H1 (cell line): ENCODE results near the gene SLC38A5. TPM values are rescaled to one million over a fixed set of nuclear protein-coding genes. Genes with fewer than 3 reads are reported as not detected.

Experiments
- CTCF ChIA-PET: fragments of 300-600 bp; sonication (Branson Sonifier 250); formaldehyde crosslinking; loops from one replicate; lab custom pipeline; 2021; ENCODE audit not compliant: partially characterized antibody; lab: Charles Lee
- POLR2A ChIA-PET: fragments of 300-600 bp; sonication (Branson Sonifier 250); formaldehyde crosslinking; loops from one replicate; lab custom pipeline; 2021; ENCODE audit warnings: inconsistent platforms; ENCODE audit not compliant: partially characterized antibody; lab: Charles Lee
- DNase-seq, 2 experiments: peaks; one replicate each; pipeline versions ENCODE4 v3.0.0 to v3.0.0-alpha.2; 2010 to 2022; ENCODE audit warnings: low spot score in 2 of 2, low read depth in 1 of 2, mixed read lengths in 1 of 2
- FAIRE-seq: peaks from 2 replicates; lab custom pipeline; 2011; peaks lifted over from hg19 to GRCh38; lab: Jason Lieb, UNC
- H2AFZ ChIP-seq: 2 replicates; pipeline ENCODE4 v1.8.1; 2012; ENCODE audit warnings: low read length, inconsistent platforms
- H2AK5ac ChIP-seq: 2 replicates; pipeline ENCODE4 v1.6.1; 2013; ENCODE audit warnings: low read depth, low read length
- H2BK120ac ChIP-seq: replicated peaks from 2 replicates; pipeline ENCODE3; 2013; ENCODE audit warnings: low read depth, low read length, inconsistent platforms
- H2BK12ac ChIP-seq: 2 replicates; pipeline ENCODE4 v1.6.1; 2013; ENCODE audit warnings: low read depth, low read length
- H2BK15ac ChIP-seq: 2 replicates; pipeline ENCODE4 v1.6.1; 2013; ENCODE audit warnings: low read length
- H2BK20ac ChIP-seq: 2 replicates; pipeline ENCODE4 v1.6.1; 2013; ENCODE audit warnings: low read length
- H2BK5ac ChIP-seq: 2 replicates; pipeline ENCODE4 v1.6.1; 2013; ENCODE audit warnings: low read depth, low read length
- H3K14ac ChIP-seq: 2 replicates; pipeline ENCODE4 v1.6.1; 2013; ENCODE audit warnings: inconsistent platforms; ENCODE audit not compliant: insufficient read length
- H3K18ac ChIP-seq: 2 replicates; pipeline ENCODE4 v1.6.1; 2013; ENCODE audit warnings: low read length; ENCODE audit errors: extremely low read depth
- H3K23ac ChIP-seq: 2 replicates; pipeline ENCODE4 v1.6.1; 2013; ENCODE audit warnings: inconsistent platforms; ENCODE audit not compliant: insufficient read length
- H3K23me2 ChIP-seq: 2 replicates; pipeline ENCODE4 v1.6.1; 2013; ENCODE audit warnings: low read depth, low read length
- H3K27ac ChIP-seq: 2 replicates; pipeline ENCODE4 v1.6.1; 2011; ENCODE audit warnings: low read depth, low read length, inconsistent platforms
- H3K27me3 ChIP-seq, 4 experiments: replicated peaks in 1 of 4; 1 replicate in 1 of 4; 2 replicates in 3 of 4; pipeline versions ENCODE4 v1.6.1 to v1.8.1; 2011 to 2013; ENCODE audit warnings: low read length in 3 of 4, mild to moderate bottlenecking in 3 of 4, inconsistent platforms in 2 of 4, mixed read lengths in 2 of 4, moderate library complexity in 1 of 4; ENCODE audit not compliant: control insufficient read depth in 3 of 4, insufficient read depth in 3 of 4; ENCODE audit errors: extremely low read depth in 1 of 4
- H3K36me3 ChIP-seq, 4 experiments: 2 replicates each; pipeline versions ENCODE4 v1.6.1 to v1.8.1; 2011 to 2013; ENCODE audit warnings: mild to moderate bottlenecking in 4 of 4, low read length in 3 of 4, moderate library complexity in 2 of 4, control low read depth in 1 of 4, inconsistent platforms in 1 of 4; ENCODE audit not compliant: insufficient read depth in 4 of 4, control insufficient read depth in 2 of 4
- H3K4ac ChIP-seq: replicated peaks from 2 replicates; pipeline ENCODE3; 2013; ENCODE audit warnings: low read length, low read depth, mixed read lengths, inconsistent platforms; ENCODE audit not compliant: insufficient read length
- H3K4me1 ChIP-seq, 4 experiments: replicated peaks in 1 of 4; 1 replicate in 1 of 4; 2 replicates in 3 of 4; pipeline versions ENCODE4 v1.6.1 to v1.8.1; 2011 to 2013; ENCODE audit warnings: low read length in 3 of 4, inconsistent platforms in 2 of 4, mixed read lengths in 1 of 4; ENCODE audit not compliant: insufficient read depth in 4 of 4, control insufficient read depth in 3 of 4
- H3K4me2 ChIP-seq, 2 experiments: 2 replicates each; pipeline versions ENCODE4 v1.6.1 to v1.8.1; 2011 to 2013; ENCODE audit warnings: low read depth in 2 of 2, low read length in 2 of 2, control low read depth in 1 of 2, inconsistent platforms in 1 of 2, mild to moderate bottlenecking in 1 of 2; ENCODE audit not compliant: insufficient read depth in 1 of 2
- H3K4me3 ChIP-seq, 4 experiments: fragments of 200-600, 300-600 bp in 1 of 4; sonication (generic), shearing (Covaris generic), sonication (Bioruptor Twin) in 1 of 4; 2 replicates each; pipeline versions ENCODE4 v1.5.1 to v1.8.1; 2011 to 2016; ENCODE audit warnings: low read length in 4 of 4, low read depth in 3 of 4, control low read depth in 2 of 4, inconsistent platforms in 2 of 4, mild to moderate bottlenecking in 2 of 4, mixed read lengths in 1 of 4, moderate library complexity in 1 of 4; ENCODE audit not compliant: insufficient read depth in 2 of 4; ENCODE audit errors: extremely low read depth in 1 of 4
- H3K56ac ChIP-seq: replicated peaks from 2 replicates; pipeline ENCODE3; 2013; ENCODE audit warnings: low read depth, mild to moderate bottlenecking, mixed read lengths, low read length, inconsistent platforms; ENCODE audit not compliant: insufficient read length
- H3K79me1 ChIP-seq: 2 replicates; pipeline ENCODE4 v1.6.1; 2013; ENCODE audit warnings: low read depth, low read length, control low read depth
- H3K79me2 ChIP-seq, 2 experiments: 2 replicates each; pipeline versions ENCODE4 v1.6.1 to v1.8.1; 2012 to 2013; ENCODE audit warnings: low read length in 2 of 2, mild to moderate bottlenecking in 2 of 2, inconsistent platforms in 1 of 2; ENCODE audit not compliant: insufficient read depth in 2 of 2, control insufficient read depth in 1 of 2
- H3K9ac ChIP-seq, 4 experiments: replicated peaks in 1 of 4; 1 replicate in 1 of 4; 2 replicates in 3 of 4; pipeline versions ENCODE4 v1.6.1 to v1.8.1; 2011 to 2013; ENCODE audit warnings: low read depth in 3 of 4, low read length in 3 of 4, control low read depth in 2 of 4, mild to moderate bottlenecking in 2 of 4, moderate library complexity in 2 of 4, inconsistent platforms in 1 of 4; ENCODE audit errors: extremely low read depth in 1 of 4
- H3K9me3 ChIP-seq, 2 experiments: 2 replicates each; pipeline versions ENCODE4 v1.6.1 to v1.8.1; 2012 to 2013; ENCODE audit warnings: mild to moderate bottlenecking in 2 of 2, moderate library complexity in 2 of 2, control low read depth in 1 of 2, inconsistent platforms in 1 of 2, low read depth in 1 of 2, low read length in 1 of 2, mixed read lengths in 1 of 2; ENCODE audit not compliant: insufficient read depth in 2 of 2
- H4K20me1 ChIP-seq, 2 experiments: replicated peaks in 1 of 2; 2 replicates each; pipeline versions ENCODE3 to v1.8.1; 2011 to 2013; ENCODE audit warnings: inconsistent platforms in 2 of 2, low read length in 2 of 2, mild to moderate bottlenecking in 1 of 2; ENCODE audit not compliant: insufficient read depth in 2 of 2, control insufficient read depth in 1 of 2
- H4K5ac ChIP-seq: 2 replicates; pipeline ENCODE4 v1.6.1; 2013; ENCODE audit warnings: low read length, low read depth, mixed read lengths, inconsistent platforms; ENCODE audit not compliant: insufficient read length
- H4K8ac ChIP-seq: 2 replicates; pipeline ENCODE4 v1.8.0; 2013; ENCODE audit warnings: mild to moderate bottlenecking, moderate library complexity, low read length, inconsistent platforms; ENCODE audit not compliant: insufficient read depth; ENCODE audit errors: extremely low read depth
- H4K91ac ChIP-seq: replicated peaks from 2 replicates; pipeline ENCODE3; 2013; ENCODE audit warnings: low read length, mixed read lengths, inconsistent platforms; ENCODE audit not compliant: insufficient read length
- RAD21 ChIP-seq, 2 experiments: IDR thresholded peaks in 1 of 2; conservative IDR thresholded peaks in 1 of 2; 2 replicates each; pipeline ENCODE4 v1.6.1; 2011; ENCODE audit warnings: low read depth in 2 of 2, low read length in 2 of 2, improper control_type of control experiment in 1 of 2, inconsistent platforms in 1 of 2, mild to moderate bottlenecking in 1 of 2, moderate library complexity in 1 of 2
- SUZ12 ChIP-seq: fragments of 200-600 bp; sonication (generic); IDR thresholded peaks from 2 replicates; pipeline ENCODE4 v1.6.1; 2012; ENCODE audit warnings: mild to moderate bottlenecking, inconsistent platforms, low read length, moderate library complexity, mixed read lengths
- WGBS, 2 experiments: shearing (Covaris generic) in 1 of 2; methylation state at CpG; one replicate each; pipeline versions ENCODE4 v1.1.6 to v1.1.7; 2013 to 2015; ENCODE audit warnings: low lambda C conversion rate in 2 of 2, mixed read lengths in 2 of 2, inconsistent platforms in 1 of 2, low coverage in 1 of 2, missing lambda C conversion rate in 1 of 2; ENCODE audit not compliant: insufficient replicate concordance in 2 of 2, insufficient coverage in 1 of 2, insufficient read length in 1 of 2; ENCODE audit errors: extremely low coverage in 1 of 2, missing lambda C conversion rate in 1 of 2; 5-methylcytosine and 5-hydroxymethylcytosine counted together
- polyA plus RNA-seq, 7 experiments: library from polyadenylated mRNA; depleted of rRNA in 3 of 7; stranded (reverse) in 5 of 7; unstranded in 2 of 7; fragments of >200 nt in 5 of 7; fragments of 200-250 nt in 2 of 7; gene quantifications; 1 replicate in 5 of 7; 2 replicates in 1 of 7; 4 replicates in 1 of 7; pipeline versions ENCODE4 v1.2.1 to v1.2.3, GENCODE V29; 2011 to 2013; ENCODE audit warnings: missing spikeins in 2 of 7, mixed read lengths in 2 of 7
- total RNA-seq: library from RNA; stranded (reverse); fragmentation: NEBNext Ultra II Directional; extraction: Animal tissue kit (Norgen Biotek cat#: 25700); gene quantifications from 2 replicates; pipeline ENCODE4 v1.2.1, GENCODE V29; 2021

The SLC38A5 gene
- total and polyA plus RNA-seq, 2 of the 8 experiments (the other 6 are each of a cell fraction or from before 2014, with no cell fraction given), result 70.9 to 106 TPM

GRCh38 chrX:48480583-48480982 lies 10.5 kb upstream of the SLC38A5 start:
- FAIRE-seq, result no peak

More at GRCh38 chrX:48480583-48480982, 10.5 kb upstream of the SLC38A5 start:
- DNase-seq, result no peak
- Histone ChIP-seq H2BK15ac (no peak overlapping the region), H2AFZ (no peak overlapping the region), H2BK120ac (no peak overlapping the region), H3K4me1 (no peaks in the 10 kb centered on the region), H3K4me2 (no peak overlapping the region), H3K79me2 (peaks cover 0 to 22% of the 10 kb centered on the region in 2 experiments; a peak in 2 of 4 replicates), H4K8ac (no peak overlapping the region), H3K4ac (no peak overlapping the region), H4K91ac (no peak overlapping the region), H3K23ac (no peak overlapping the region), H4K20me1 (peaks cover 0 to 7% of the 10 kb centered on the region in 2 experiments), H3K23me2 (peaks cover 3% of the 10 kb centered on the region; the same call in 1 of the 2 replicates), H3K9ac (no peak overlapping the region), H3K56ac (no peak overlapping the region), H3K9me3 (no peaks in the 10 kb centered on the region), H2BK12ac (no peak overlapping the region), H4K5ac (no peak overlapping the region), H3K27me3 (no peaks in the 10 kb centered on the region), H3K36me3 (peaks cover 0 to 21% (median 6%) of the 10 kb centered on the region in 4 experiments; a peak in 5 of 8 replicates), H3K4me3 (no peak overlapping the region), H2AK5ac (no peak overlapping the region), H2BK5ac (no peak overlapping the region), H3K18ac (no peak overlapping the region), H3K27ac (no peak overlapping the region), H3K79me1 (no peaks in the 10 kb centered on the region), H2BK20ac (no peak overlapping the region), H3K14ac (no peak overlapping the region)
- TF ChIP-seq SUZ12 (no peak), RAD21 (IDR thresholded peaks at IDR 0.05 in 1 of 2, conservative IDR thresholded peaks at IDR 0.05 in 1 of 2; ENCODE audit: low read depth in 2 of 2, low read length in 2 of 2) (no peak)
- ChIA-PET POLR2A (interaction anchor here (0.8 to 1.4 kb wide), 2 partner anchors 14 to 205 kb away, joined by 3 to 5 read pairs; no protein-coding TSS in a partner anchor), CTCF (interaction anchor here (0.8 kb wide), 1 partner anchor 13 kb away, joined by 3 read pairs; no protein-coding TSS in a partner anchor)
- WGBS, 2 experiments, result 92% methylated on average over 3 of the region's 3 CpGs; no CpG with 5 or more reads in 1 of the 2 experiments
